Measurements from ENCODE around the gene SPOCK1.

SPOCK1 gene

GRCh38 chr5:137497396-137498290, 1.5 kb downstream of the SPOCK1 start:
- H3K36me3 ChIP-seq (ENCODE audit: control insufficient read depth in 1 of 2, insufficient read depth in 2 of 2, low read length in 2 of 2), result no peaks in the 10 kb centered on the region
- H3K9me3 ChIP-seq (ENCODE audit: control insufficient read depth in 1 of 2, low read length in 2 of 2), result no peaks in the 10 kb centered on the region
- H3K27ac ChIP-seq (ENCODE audit: low read depth, low read length), result no peak overlapping the region
- H3K4me1 ChIP-seq (ENCODE audit: control insufficient read depth in 1 of 2, insufficient read depth in 2 of 2, low read length in 2 of 2), result peaks cover 0 to 3% of the 10 kb centered on the region in 2 donors
- peaks cover 7 to 8% of the 10 kb centered on the region in 2 donors for H3K27me3 ChIP-seq (ENCODE audit: control insufficient read depth in 1 of 2, insufficient read depth in 2 of 2, low read length in 2 of 2)
- H3K4me3 ChIP-seq (ENCODE audit: low read depth in 1 of 2, low read length in 2 of 2), result no peak overlapping the region
- H3K9ac ChIP-seq (ENCODE audit: low read depth in 1 of 2, low read length in 2 of 2), result no peak overlapping the region

GRCh38 chr5:137496919-137497318, 2.2 kb downstream of the SPOCK1 start:
- H3K36me3 ChIP-seq (ENCODE audit: control insufficient read depth in 1 of 2, insufficient read depth in 2 of 2, low read length in 2 of 2), result no peaks in the 10 kb centered on the region
- peaks cover 7 to 8% of the 10 kb centered on the region in 2 donors for H3K27me3 ChIP-seq (ENCODE audit: control insufficient read depth in 1 of 2, insufficient read depth in 2 of 2, low read length in 2 of 2)
- H3K9me3 ChIP-seq (ENCODE audit: control insufficient read depth in 1 of 2, low read length in 2 of 2), result no peaks in the 10 kb centered on the region
- H3K4me3 ChIP-seq (ENCODE audit: low read depth in 1 of 2, low read length in 2 of 2), result no peak overlapping the region
- peaks cover 0 to 3% of the 10 kb centered on the region in 2 donors for H3K4me1 ChIP-seq (ENCODE audit: control insufficient read depth in 1 of 2, insufficient read depth in 2 of 2, low read length in 2 of 2)
- H3K9ac ChIP-seq (ENCODE audit: low read depth in 1 of 2, low read length in 2 of 2), result no peak overlapping the region
- H3K27ac ChIP-seq (ENCODE audit: low read depth, low read length), result no peak overlapping the region

GRCh38 chr5:137492331-137492730, 6.8 kb downstream of the SPOCK1 start:
- Histone ChIP-seq H3K9me3 (ENCODE audit: control insufficient read depth in 1 of 2, low read length in 2 of 2) (no peaks in the 10 kb centered on the region), H3K9ac (ENCODE audit: low read depth in 1 of 2, low read length in 2 of 2) (no peak overlapping the region), H3K4me1 (ENCODE audit: control insufficient read depth in 1 of 2, insufficient read depth in 2 of 2, low read length in 2 of 2) (no peaks in the 10 kb centered on the region), H3K36me3 (ENCODE audit: control insufficient read depth in 1 of 2, insufficient read depth in 2 of 2, low read length in 2 of 2) (no peaks in the 10 kb centered on the region), H3K4me3 (ENCODE audit: low read depth in 1 of 2, low read length in 2 of 2) (no peak overlapping the region), H3K27ac (ENCODE audit: low read depth, low read length) (no peak overlapping the region), H3K27me3 (ENCODE audit: control insufficient read depth in 1 of 2, insufficient read depth in 2 of 2, low read length in 2 of 2) (peaks cover 4% of the 10 kb centered on the region in 2 donors)

GRCh38 chr5:137491121-137491520, 8.0 kb downstream of the SPOCK1 start:
- Histone ChIP-seq H3K9me3 (ENCODE audit: control insufficient read depth in 1 of 2, low read length in 2 of 2) (no peaks in the 10 kb centered on the region), H3K27me3 (ENCODE audit: control insufficient read depth in 1 of 2, insufficient read depth in 2 of 2, low read length in 2 of 2) (no peaks in the 10 kb centered on the region), H3K9ac (ENCODE audit: low read depth in 1 of 2, low read length in 2 of 2) (no peak overlapping the region), H3K4me3 (ENCODE audit: low read depth in 1 of 2, low read length in 2 of 2) (no peak overlapping the region), H3K27ac (ENCODE audit: low read depth, low read length) (no peak overlapping the region), H3K36me3 (ENCODE audit: control insufficient read depth in 1 of 2, insufficient read depth in 2 of 2, low read length in 2 of 2) (no peaks in the 10 kb centered on the region), H3K4me1 (ENCODE audit: control insufficient read depth in 1 of 2, insufficient read depth in 2 of 2, low read length in 2 of 2) (no peaks in the 10 kb centered on the region)

- Histone ChIP-seq H3K4me3 (ENCODE audit: low read depth in 1 of 2, low read length in 2 of 2) (no peak overlapping the region), H3K9ac (ENCODE audit: low read depth in 1 of 2, low read length in 2 of 2) (no peak overlapping the region), H3K27me3 (ENCODE audit: control insufficient read depth in 1 of 2, insufficient read depth in 2 of 2, low read length in 2 of 2) (no peaks in the 10 kb centered on the region), H3K36me3 (ENCODE audit: control insufficient read depth in 1 of 2, insufficient read depth in 2 of 2, low read length in 2 of 2) (no peaks in the 10 kb centered on the region), H3K4me1 (ENCODE audit: control insufficient read depth in 1 of 2, insufficient read depth in 2 of 2, low read length in 2 of 2) (no peaks in the 10 kb centered on the region), H3K9me3 (ENCODE audit: control insufficient read depth in 1 of 2, low read length in 2 of 2) (no peaks in the 10 kb centered on the region), H3K27ac (ENCODE audit: low read depth, low read length) (no peak overlapping the region)
Observed at GRCh38 chr5:137490591-137490990, 8.5 kb downstream of the SPOCK1 start.

GRCh38 chr5:137488974-137489373, 10.2 kb downstream of the SPOCK1 start:
- no peak overlapping the region for H3K9ac ChIP-seq (ENCODE audit: low read depth in 1 of 2, low read length in 2 of 2)
- no peak overlapping the region for H3K4me3 ChIP-seq (ENCODE audit: low read depth in 1 of 2, low read length in 2 of 2)
- H3K9me3 ChIP-seq (ENCODE audit: control insufficient read depth in 1 of 2, low read length in 2 of 2), result no peaks in the 10 kb centered on the region
- H3K27me3 ChIP-seq (ENCODE audit: control insufficient read depth in 1 of 2, insufficient read depth in 2 of 2, low read length in 2 of 2), result no peaks in the 10 kb centered on the region
- H3K4me1 ChIP-seq (ENCODE audit: control insufficient read depth in 1 of 2, insufficient read depth in 2 of 2, low read length in 2 of 2), result no peaks in the 10 kb centered on the region
- H3K36me3 ChIP-seq (ENCODE audit: control insufficient read depth in 1 of 2, insufficient read depth in 2 of 2, low read length in 2 of 2), result no peaks in the 10 kb centered on the region
- no peak overlapping the region for H3K27ac ChIP-seq (ENCODE audit: low read depth, low read length)

- H3K27ac ChIP-seq (ENCODE audit: low read depth, low read length), result no peak overlapping the region
- no peak overlapping the region for H3K9ac ChIP-seq (ENCODE audit: low read depth in 1 of 2, low read length in 2 of 2)
- H3K36me3 ChIP-seq (ENCODE audit: control insufficient read depth in 1 of 2, insufficient read depth in 2 of 2, low read length in 2 of 2), result no peaks in the 10 kb centered on the region
- no peaks in the 10 kb centered on the region for H3K9me3 ChIP-seq (ENCODE audit: control insufficient read depth in 1 of 2, low read length in 2 of 2)
- no peak overlapping the region for H3K4me3 ChIP-seq (ENCODE audit: low read depth in 1 of 2, low read length in 2 of 2)
- H3K27me3 ChIP-seq (ENCODE audit: control insufficient read depth in 1 of 2, insufficient read depth in 2 of 2, low read length in 2 of 2), result no peaks in the 10 kb centered on the region
- H3K4me1 ChIP-seq (ENCODE audit: control insufficient read depth in 1 of 2, insufficient read depth in 2 of 2, low read length in 2 of 2), result no peaks in the 10 kb centered on the region
Observed at GRCh38 chr5:137488516-137488915, 10.6 kb downstream of the SPOCK1 start.

GRCh38 chr5:137487600-137487999, 11.5 kb downstream of the SPOCK1 start:
- Histone ChIP-seq H3K4me3 (ENCODE audit: low read depth in 1 of 2, low read length in 2 of 2) (no peak overlapping the region), H3K4me1 (ENCODE audit: control insufficient read depth in 1 of 2, insufficient read depth in 2 of 2, low read length in 2 of 2) (no peaks in the 10 kb centered on the region), H3K27me3 (ENCODE audit: control insufficient read depth in 1 of 2, insufficient read depth in 2 of 2, low read length in 2 of 2) (no peaks in the 10 kb centered on the region), H3K9me3 (ENCODE audit: control insufficient read depth in 1 of 2, low read length in 2 of 2) (no peaks in the 10 kb centered on the region), H3K9ac (ENCODE audit: low read depth in 1 of 2, low read length in 2 of 2) (no peak overlapping the region), H3K27ac (ENCODE audit: low read depth, low read length) (no peak overlapping the region), H3K36me3 (ENCODE audit: control insufficient read depth in 1 of 2, insufficient read depth in 2 of 2, low read length in 2 of 2) (no peaks in the 10 kb centered on the region)

- H3K27ac ChIP-seq (ENCODE audit: low read depth, low read length), result no peak overlapping the region
- no peaks in the 10 kb centered on the region for H3K4me1 ChIP-seq (ENCODE audit: control insufficient read depth in 1 of 2, insufficient read depth in 2 of 2, low read length in 2 of 2)
- no peaks in the 10 kb centered on the region for H3K36me3 ChIP-seq (ENCODE audit: control insufficient read depth in 1 of 2, insufficient read depth in 2 of 2, low read length in 2 of 2)
- H3K27me3 ChIP-seq (ENCODE audit: control insufficient read depth in 1 of 2, insufficient read depth in 2 of 2, low read length in 2 of 2), result no peaks in the 10 kb centered on the region
- H3K4me3 ChIP-seq (ENCODE audit: low read depth in 1 of 2, low read length in 2 of 2), result no peak overlapping the region
- H3K9ac ChIP-seq (ENCODE audit: low read depth in 1 of 2, low read length in 2 of 2), result no peak overlapping the region
- no peaks in the 10 kb centered on the region for H3K9me3 ChIP-seq (ENCODE audit: control insufficient read depth in 1 of 2, low read length in 2 of 2)
Observed at GRCh38 chr5:137486707-137487106, 12.4 kb downstream of the SPOCK1 start.

- Histone ChIP-seq H3K9ac (ENCODE audit: low read depth in 1 of 2, low read length in 2 of 2) (no peak overlapping the region), H3K9me3 (ENCODE audit: control insufficient read depth in 1 of 2, low read length in 2 of 2) (no peaks in the 10 kb centered on the region), H3K36me3 (ENCODE audit: control insufficient read depth in 1 of 2, insufficient read depth in 2 of 2, low read length in 2 of 2) (no peaks in the 10 kb centered on the region), H3K27ac (ENCODE audit: low read depth, low read length) (no peak overlapping the region), H3K27me3 (ENCODE audit: control insufficient read depth in 1 of 2, insufficient read depth in 2 of 2, low read length in 2 of 2) (no peaks in the 10 kb centered on the region), H3K4me1 (ENCODE audit: control insufficient read depth in 1 of 2, insufficient read depth in 2 of 2, low read length in 2 of 2) (no peaks in the 10 kb centered on the region), H3K4me3 (ENCODE audit: low read depth in 1 of 2, low read length in 2 of 2) (no peak overlapping the region)
Observed at GRCh38 chr5:137481596-137481995, 17.5 kb downstream of the SPOCK1 start.

All from duodenal mucosa (tissue), 2 donors.